Astrocyte of the hippocampus (primary cell): Measurements from ENCODE around the gene SYAP1.
"Not testable (repeated sequence)": the region's sequence is repeated elsewhere in the genome, so short reads cannot be mapped to it uniquely, and the experiment has no call there.

Experiments used
- DNase-seq: peaks from one replicate; pipeline ENCODE4 v3.0.0; 2011; ENCODE audit warnings: low read depth, low spot score

Gene SYAP1

GRCh38 chrX:16778993-16779392, 59.6 kb downstream of the SYAP1 start:
- DNase-seq = no peak

- DNase-seq = not testable (repeated sequence)
Measured at GRCh38 chrX:16779815-16780214, 60.4 kb downstream of the SYAP1 start.

GRCh38 chrX:16783452-16783851, 64.0 kb downstream of the SYAP1 start:
- no peak for DNase-seq

GRCh38 chrX:16784440-16784839, 65.0 kb downstream of the SYAP1 start:
- DNase-seq = not testable (repeated sequence)

DNA sequence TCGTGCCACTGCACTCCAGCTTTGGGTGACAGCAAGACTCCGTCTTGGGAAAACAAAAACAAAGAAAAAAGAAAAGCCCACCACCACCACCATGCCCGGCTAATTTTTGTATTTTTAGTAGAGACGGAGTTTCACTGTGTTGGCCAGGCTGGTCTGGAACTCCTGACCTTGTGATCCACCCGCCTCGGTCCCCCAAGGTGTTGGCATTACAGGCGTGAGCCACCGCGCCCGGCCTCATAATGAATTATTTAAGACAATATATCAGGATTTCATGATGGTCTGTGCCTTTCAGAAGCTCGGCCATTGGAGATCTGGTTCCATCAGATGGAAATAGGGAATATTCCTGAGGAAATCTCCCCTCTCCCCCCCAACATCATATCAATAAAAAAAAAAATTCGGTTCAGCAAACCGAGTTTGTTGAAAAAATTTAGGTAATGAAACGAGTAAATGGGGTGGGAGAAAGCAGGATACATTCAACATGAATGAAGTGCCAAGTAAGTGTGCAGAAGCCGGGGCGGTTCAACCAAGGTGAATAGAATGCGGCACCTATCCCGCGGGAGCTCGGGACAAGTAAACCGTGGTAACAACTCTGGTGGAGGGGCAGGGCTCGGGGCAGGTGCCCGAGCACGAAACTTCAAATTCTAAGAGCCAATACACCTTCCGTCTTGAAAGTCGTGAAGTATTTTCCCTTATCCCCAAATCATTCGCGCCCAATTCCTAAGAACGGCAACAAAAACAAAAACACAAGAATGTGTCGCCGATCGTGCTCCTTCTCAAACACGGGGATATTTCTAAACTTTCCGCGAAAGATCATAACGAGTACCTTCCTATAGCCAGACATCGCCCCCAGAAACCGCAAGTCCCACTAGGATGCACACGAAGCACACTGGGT, 66.1 kb downstream of the SYAP1 start:
- DNase-seq = no peak

- DNase-seq = peak; percentile 100
Measured at GRCh38 chrX:16786139-16786790, 66.9 kb downstream of the SYAP1 start, which contains the start of gene TXLNG. TSS of gene TXLNG (plus strand) at chrX:16786466. CDS start at chrX:16786488, 22 bp downstream.

GRCh38 chrX:16786791-16787735, 67.7 kb downstream of the SYAP1 start:
- DNase-seq = peak; percentile 22

GRCh38 chrX:16788477-16788876, 69.1 kb downstream of the SYAP1 start:
- DNase-seq = no peak

DNA sequence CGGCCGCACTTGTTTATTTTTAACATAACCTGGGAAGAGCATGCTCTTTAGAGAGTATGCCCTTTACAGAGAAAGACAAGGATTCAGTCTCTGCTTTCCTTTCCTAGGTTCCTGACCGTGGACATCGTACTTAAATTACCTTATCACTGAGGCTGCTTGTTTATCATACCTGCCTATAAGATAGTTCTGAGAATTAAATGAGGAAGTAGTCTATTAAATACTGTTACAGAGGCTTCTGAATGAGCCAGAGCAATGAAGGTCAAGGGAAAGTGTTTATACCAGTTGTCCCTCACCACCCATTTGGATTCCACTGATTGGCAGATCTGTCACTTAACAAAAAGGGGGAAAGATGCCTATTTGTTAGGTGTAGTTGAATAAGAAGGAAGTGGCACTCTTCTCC, 76.9 kb downstream of the SYAP1 start:
- no peak for DNase-seq

- DNase-seq = peak; percentile 31
Measured at GRCh38 chrX:16797358-16797757, 77.9 kb downstream of the SYAP1 start.

GRCh38 chrX:16797841-16798240, 78.4 kb downstream of the SYAP1 start:
- no peak for DNase-seq

- no peak for DNase-seq
Measured at GRCh38 chrX:16804923-16805464, 85.6 kb downstream of the SYAP1 start.

DNA sequence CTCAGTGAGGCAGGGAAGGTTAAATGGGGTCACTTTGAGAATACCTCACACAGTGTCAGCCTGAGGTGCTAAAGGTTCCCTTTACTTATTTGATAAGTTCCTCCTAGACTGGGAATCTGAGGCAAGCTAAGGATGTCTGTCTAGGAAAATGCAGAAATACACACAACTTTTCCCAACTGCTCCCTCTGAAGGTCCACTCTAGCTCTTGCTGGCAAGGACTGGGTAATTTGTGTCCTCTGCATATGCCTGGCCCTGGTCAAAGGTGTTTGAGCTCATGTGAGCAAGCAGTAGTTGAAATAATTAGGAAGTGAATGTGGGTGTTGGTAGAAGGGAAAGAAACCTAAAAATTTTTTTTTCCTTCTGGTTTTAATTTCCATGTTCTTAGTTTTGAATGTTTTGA, 88.1 kb downstream of the SYAP1 start:
- DNase-seq = peak; percentile 32

GRCh38 chrX:16807976-16808542, 88.6 kb downstream of the SYAP1 start:
- DNase-seq = peak; percentile 10

- no peak for DNase-seq
Measured at GRCh38 chrX:16814597-16814996, 95.2 kb downstream of the SYAP1 start.
